K562 (cell line): Measurements from ENCODE around the gene TMEM128. TPM values are rescaled to one million over a fixed set of nuclear protein-coding genes. Genes with fewer than 3 reads are reported as not detected.

Experiments
- CSDE1 ChIP-seq, 2 experiments: fragments of 450-650 bp; IDR thresholded peaks; 2 replicates each; pipeline ENCODE4 v1.6.1; 2016; ENCODE audit warnings: mild to moderate bottlenecking in 1 of 2
- IRF1 ChIP-seq: sonication (generic); formaldehyde crosslinking; IDR thresholded peaks from 2 replicates; pipeline ENCODE4 v1.8.0; 2022; ENCODE audit warnings: missing genetic modification reagents, mild to moderate bottlenecking, borderline replicate concordance
- JUN ChIP-seq, 2 experiments: sonication (generic) in 1 of 2; formaldehyde crosslinking in 1 of 2; IDR thresholded peaks; 2 replicates each; pipeline versions ENCODE4 v1.6.1 to v1.8.0; 2012 to 2022; ENCODE audit warnings: borderline replicate concordance in 2 of 2, mild to moderate bottlenecking in 2 of 2, improper control_type of control experiment in 1 of 2, low read depth in 1 of 2, low read length in 1 of 2, missing genetic modification reagents in 1 of 2
- MAFK ChIP-seq: IDR thresholded peaks from 2 replicates; pipeline ENCODE4 v1.6.1; 2011; ENCODE audit warnings: low read length, improper control_type of control experiment
- MITF ChIP-seq: IDR thresholded peaks from 2 replicates; pipeline ENCODE4 v1.6.1; 2014; ENCODE audit warnings: antibody characterized with exemption
- TRIM24 ChIP-seq, 2 experiments: fragments of 450-650 bp; IDR thresholded peaks; 2 replicates each; pipeline ENCODE4 v1.6.1; 2016
- ZNF512 ChIP-seq: IDR thresholded peaks from 2 replicates; pipeline ENCODE4 v1.6.1; 2016; ENCODE audit warnings: missing genetic modification characterization, missing compliant biosample characterization
- polyA plus RNA-seq, 8 experiments: library from polyadenylated mRNA; depleted of rRNA in 4 of 8; stranded (reverse) in 5 of 8; unstranded in 3 of 8; fragments of >200 nt; fragmentation: Nextera tagmentation in 2 of 8; fragmentation: Illumina TruSeq in 1 of 8; extraction: Ambion mirVana in 2 of 8; extraction: Trizol in 1 of 8; gene quantifications; 2 replicates each; pipeline versions ENCODE4 v1.2.1 to v1.2.3, GENCODE V29; 2011 to 2014; ENCODE audit warnings: inconsistent platforms in 1 of 8, missing spikeins in 1 of 8
- total RNA-seq, 7 experiments: library from RNA; depleted of rRNA in 6 of 7; stranded (reverse); fragments of >200 nt in 6 of 7; fragmentation: Illumina TruSeq in 2 of 7; extraction: Trizol in 2 of 7; gene quantifications; 2 replicates each; pipeline versions ENCODE4 v1.2.1 to v1.2.3, GENCODE V29; 2011 to 2021; ENCODE audit warnings: low replicate concordance in 1 of 7
- TF ChIP-seq, protein P1 (sequence below): fragments of 450-650 bp; IDR thresholded peaks from 2 replicates; pipeline ENCODE4 v1.7.1; 2018; ENCODE audit warnings: mild to moderate bottlenecking, low read depth; ENCODE audit not compliant: partially characterized antibody

The TMEM128 gene
- total and polyA plus RNA-seq, 9 of the 15 experiments (the other 6 are each of a cell fraction or from before 2014, with no cell fraction given): 9.1 to 40.0 (median 14.3) TPM

DNA sequence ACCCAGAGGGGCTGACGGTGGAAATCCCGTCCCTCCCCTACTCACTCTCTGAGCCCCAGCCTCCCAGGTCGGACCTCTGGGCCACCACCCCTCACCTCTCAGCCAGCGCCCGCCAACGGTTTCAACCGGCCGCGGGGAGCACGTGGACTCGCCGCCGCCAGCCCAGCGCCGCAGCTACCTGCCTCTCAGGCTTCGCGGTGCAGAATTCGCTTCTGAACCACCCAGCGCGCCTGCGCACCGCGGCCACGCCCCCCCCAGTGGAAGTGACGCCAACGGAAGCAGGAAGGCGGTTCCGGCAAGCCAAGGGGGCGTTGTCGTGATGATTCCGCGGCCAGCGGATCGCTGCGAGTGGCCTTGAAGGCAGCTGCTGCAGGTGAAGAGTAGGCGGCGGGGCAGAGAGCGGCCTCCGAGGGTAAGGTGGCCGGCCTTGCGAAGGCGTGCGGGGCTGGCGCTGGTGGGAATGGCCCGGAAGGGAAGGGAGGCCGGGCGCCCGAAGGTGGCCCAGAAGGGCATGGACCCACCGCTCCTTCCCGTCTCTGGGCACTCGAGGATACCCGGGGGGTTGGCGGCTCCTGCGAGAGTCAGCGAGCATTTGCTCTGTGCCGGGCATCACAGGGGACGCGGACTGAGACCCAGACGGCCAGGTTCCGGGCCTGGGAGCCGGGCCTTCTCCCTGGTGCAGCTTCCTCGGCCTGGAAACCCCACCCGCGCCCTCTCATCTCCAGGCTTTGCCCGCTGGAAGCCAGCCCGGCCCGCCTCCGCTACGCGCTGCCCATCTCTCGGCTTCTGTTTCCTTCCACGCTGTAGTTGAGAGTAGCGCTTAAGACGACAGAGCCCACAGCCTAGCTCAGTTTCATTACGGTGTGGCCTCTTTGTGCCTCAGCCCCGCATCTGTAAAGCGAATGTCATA is 42.2 kb upstream of the TMEM128 start, which contains the start of the genes LYAR and ZBTB49 (continued):
- TF ChIP-seq IRF1 (CRISPR knock-in tag): no peak
- TF ChIP-seq MITF: no peak
- TF ChIP-seq ZNF512 (tag): no peak
- TF ChIP-seq JUN (IDR thresholded peaks at IDR 0.05; ENCODE audit: borderline replicate concordance, low read depth, low read length): peak; percentile 45; the same call in 1 of the 2 replicates
- TF ChIP-seq JUN (CRISPR knock-in tag; IDR thresholded peaks at IDR 0.05; ENCODE audit: borderline replicate concordance): no peak
- TF ChIP-seq, protein P1, sequence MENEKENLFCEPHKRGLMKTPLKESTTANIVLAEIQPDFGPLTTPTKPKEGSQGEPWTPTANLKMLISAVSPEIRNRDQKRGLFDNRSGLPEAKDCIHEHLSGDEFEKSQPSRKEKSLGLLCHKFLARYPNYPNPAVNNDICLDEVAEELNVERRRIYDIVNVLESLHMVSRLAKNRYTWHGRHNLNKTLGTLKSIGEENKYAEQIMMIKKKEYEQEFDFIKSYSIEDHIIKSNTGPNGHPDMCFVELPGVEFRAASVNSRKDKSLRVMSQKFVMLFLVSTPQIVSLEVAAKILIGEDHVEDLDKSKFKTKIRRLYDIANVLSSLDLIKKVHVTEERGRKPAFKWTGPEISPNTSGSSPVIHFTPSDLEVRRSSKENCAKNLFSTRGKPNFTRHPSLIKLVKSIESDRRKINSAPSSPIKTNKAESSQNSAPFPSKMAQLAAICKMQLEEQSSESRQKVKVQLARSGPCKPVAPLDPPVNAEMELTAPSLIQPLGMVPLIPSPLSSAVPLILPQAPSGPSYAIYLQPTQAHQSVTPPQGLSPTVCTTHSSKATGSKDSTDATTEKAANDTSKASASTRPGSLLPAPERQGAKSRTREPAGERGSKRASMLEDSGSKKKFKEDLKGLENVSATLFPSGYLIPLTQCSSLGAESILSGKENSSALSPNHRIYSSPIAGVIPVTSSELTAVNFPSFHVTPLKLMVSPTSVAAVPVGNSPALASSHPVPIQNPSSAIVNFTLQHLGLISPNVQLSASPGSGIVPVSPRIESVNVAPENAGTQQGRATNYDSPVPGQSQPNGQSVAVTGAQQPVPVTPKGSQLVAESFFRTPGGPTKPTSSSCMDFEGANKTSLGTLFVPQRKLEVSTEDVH: peak; percentile 84
- TF ChIP-seq MAFK: no peak
- TF ChIP-seq TRIM24 (IDR thresholded peaks at IDR 0.05): no peak
- TF ChIP-seq CSDE1 (IDR thresholded peaks at IDR 0.05): no peak
